HCEC 1CT (cell line): ENCODE data around the gene PEDS1.
A peak's percentile ranks its signal among the peaks of the same experiment; 100 is the strongest.
"Not testable (repeated sequence)": the region's sequence is repeated elsewhere in the genome, so short reads cannot be mapped to it uniquely, and the experiment has no call there.

Experiments used
- DNase-seq: peaks from one replicate; pipeline ENCODE4 v3.0.0-alpha.2; 2017

The PEDS1 gene

DNA sequence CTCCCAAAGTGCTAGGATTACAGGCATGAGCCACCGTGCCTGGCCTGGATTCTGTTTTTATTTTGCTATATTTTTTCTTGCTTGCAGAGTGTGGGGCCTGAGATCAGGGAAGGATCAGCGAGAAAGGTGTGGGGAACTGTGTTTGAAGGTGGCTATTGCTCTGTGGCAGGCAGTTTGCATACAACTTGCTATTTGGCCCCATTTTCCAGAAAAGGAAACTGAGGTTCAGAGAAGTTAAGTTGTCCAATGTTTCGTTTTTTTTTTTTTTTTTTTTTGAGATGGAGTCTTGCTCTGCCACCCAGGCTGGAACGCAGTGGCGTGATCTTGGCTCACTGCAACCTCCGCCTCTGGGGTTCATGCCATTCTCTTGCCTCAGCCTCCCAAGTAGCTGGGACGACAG is 8.0 kb upstream of the PEDS1 start:
- not testable (repeated sequence) for DNase-seq

DNA sequence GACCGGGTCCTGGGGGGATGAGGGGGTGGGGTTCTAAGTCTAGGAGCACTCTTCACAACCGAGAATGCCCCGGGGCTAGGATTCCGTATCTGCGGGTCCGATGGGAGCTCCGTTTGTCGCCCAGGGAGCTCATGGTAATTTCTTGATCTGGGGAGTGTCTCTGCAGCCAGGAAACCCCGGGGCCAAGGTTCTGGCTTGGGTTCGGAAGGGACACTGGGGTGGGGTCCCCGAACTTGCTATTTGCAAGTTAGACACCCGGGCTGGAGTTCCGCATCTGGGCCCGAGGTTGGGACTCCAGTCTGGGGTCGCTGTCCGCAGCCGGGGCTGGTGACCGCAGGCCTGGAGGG is 397 bp downstream of the PEDS1 start:
- no peak for DNase-seq

DNA sequence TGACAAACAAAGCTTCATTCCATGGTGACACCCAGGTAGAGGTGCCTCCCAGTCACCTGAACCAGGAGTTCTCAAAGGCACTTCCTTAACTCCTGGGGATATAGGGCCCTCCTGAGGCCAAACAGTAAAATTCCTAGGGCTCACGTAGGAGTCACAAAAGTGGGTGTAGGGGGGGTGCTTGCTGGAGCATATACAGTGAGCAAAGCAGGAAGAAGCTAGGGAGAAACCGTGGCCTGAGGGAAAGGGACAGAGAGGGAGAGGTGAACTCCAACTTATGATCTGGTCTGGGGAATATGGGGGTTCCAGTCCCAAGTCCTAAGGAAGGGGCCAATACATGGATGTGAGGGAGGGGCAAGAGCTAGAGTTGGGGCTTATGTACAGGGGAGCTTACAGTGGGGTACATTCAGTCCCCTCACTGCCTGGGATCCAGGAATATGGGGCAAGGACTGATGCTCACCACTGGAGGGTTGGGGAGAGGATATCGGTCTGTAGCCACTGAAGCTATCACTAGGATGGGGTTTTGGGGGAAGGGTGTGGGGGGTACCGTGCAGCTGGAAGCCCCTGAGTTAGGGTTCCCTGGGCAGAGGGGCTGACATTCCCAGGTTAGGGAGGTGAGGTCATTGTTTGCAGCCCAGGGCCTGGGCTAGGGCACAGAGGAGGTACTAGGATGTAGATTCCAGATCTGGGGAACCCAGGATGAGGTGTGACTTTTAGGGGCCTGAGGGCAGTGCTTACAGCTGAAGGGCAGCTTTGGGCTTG is 950 bp downstream of the PEDS1 start:
- no peak for DNase-seq

DNA sequence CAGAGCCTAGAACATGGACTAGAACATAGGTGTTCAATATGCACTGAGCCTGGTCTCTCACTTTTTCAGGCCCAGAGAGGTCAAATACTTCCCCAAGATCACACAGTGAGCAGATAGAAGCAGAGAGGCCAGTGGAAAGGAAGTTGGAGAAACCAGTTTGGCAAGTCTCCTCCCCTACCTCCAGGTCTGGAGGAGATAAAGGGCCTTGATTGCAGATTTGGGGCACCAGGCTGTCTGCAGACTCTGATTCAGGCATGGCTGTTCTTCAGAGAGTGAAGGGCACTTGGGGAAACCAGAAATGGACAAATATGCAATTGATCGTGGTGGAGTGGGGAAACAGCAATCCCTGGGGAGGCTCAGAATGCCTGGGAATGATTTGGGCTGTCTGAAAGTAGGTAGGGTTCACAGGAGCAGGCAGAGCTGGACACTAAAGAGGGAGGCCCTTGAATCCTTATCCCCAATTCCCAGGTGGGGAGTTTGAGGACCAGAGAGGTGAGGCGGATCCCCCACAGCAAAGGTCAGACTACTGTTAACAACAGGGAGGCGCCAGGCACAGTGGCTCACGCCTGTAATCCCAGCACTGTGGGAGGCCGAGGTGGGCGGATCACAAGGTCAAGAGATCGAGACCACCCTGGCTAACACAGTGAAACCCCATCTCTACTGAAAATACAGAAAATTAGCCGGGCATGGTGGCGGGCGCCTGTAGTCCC is 2.3 kb downstream of the PEDS1 start:
- DNase-seq: no peak

DNA sequence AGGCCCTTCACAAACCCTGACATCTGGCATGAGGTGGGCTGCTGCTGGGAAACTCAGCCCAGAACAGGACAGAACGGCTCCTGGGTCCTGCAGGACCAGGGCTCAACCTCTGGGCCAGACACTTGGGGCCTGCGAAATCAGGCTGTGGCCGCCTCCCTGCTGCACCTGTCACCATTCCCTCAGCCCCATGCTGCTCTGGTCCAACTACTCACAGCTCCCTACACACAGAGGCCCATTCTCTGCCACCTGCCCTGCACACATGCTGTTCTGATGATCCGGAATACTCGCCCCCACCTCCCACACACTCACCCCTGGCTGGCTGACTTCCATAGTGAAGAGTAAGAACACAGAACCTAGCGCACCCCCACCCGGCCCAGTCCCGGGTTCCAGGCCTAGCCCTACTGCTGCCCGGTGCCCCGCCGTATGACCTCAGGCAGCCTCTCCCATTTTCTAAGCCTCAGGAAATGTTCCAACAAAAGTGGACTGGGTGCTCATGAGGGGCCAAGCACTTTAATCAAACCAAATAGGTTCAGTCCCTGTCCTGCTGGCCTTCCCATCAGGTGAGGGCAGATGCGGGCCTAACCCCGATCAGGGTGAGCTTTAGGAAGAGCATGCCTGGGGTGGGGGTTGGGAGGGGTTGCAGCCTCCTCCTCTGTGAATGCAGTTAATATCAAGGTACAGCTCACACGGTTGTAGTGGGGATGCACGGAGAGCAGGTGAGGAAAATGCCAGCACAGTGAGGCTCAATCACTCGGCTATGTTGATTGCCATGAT is 3.9 kb downstream of the PEDS1 start:
- DNase-seq: no peak

DNA sequence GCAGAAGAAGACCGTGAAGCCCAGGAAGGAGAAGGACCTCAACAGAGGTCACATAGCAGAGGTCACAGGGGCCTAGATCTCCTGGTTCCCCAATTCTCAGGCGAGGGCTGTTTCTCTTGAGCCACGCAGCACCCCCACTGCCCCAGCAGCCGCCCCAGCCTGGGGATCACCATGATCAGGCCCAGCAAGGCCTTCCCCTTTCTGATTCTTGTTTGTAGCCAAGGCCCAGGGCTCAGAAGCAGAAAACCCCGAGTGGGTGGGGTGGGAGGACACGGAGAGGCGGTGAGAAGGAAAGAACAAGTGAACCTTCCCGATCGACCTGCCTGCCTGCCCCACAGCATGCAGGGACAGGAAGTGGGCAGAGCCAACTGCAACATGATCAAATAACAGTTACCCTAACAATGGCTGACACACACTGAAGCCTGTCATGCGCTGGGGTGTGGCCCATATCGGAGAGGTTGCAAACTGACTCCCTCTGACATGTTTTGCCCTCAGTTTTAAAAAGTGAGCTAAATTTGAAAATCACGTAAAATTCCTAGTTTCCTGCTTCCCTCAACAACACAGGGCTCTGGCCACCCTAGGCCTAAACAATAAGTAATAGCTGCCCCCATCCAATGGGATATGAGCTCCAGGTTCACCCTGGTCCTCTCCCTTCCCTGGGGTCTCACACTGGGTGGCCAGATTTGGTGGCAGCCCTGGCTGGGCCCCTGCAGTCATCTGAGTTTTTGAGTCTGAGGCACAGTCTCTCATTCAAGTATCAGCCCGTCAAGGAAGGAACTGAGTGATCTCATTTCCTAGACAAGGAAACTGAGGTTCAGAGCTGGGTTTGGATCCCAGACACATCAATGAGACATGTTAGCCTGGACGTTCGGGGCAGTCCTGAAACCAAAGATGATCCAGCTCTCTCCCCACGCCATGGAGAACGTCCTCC is 6.5 kb downstream of the PEDS1 start:
- DNase-seq: no peak

DNA sequence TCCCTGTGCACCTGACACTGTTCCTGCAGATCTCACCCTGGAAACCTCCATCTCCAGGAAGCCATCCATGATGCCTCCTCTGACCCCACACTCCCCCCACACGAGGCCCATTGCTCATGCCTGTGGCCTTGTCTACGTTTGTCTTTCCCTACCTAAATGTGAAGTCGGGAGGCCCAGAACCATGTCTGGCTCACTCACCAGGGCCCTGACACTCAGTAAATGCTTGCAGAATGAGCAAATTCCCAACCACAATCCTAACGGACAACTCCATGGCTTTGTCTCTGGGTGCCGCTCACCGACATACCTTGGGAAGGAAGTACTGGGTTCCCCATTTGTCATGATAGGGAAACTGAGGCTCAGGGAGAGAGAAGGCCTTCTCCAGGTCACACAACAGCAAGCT is 7.3 kb downstream of the PEDS1 start:
- no peak for DNase-seq

DNA sequence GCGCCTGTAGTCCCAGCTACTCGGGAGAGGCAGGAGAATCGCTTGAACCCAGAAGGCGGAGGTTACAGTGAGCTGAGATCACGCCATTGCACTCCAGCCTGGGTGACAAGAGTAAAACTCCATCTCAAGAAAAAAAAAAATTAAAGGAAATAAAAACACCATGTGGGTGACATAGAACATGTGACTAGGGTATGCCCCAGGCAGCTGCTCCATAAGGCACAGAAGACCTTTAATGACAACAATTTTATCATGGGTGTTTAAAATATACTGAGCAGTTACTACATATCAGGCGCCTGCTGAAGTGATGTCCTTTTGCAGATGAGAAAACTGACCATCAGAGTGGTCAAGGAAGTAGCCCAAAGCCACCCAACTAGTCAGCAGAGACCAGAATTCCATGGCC is 8.0 kb downstream of the PEDS1 start:
- no peak for DNase-seq

DNA sequence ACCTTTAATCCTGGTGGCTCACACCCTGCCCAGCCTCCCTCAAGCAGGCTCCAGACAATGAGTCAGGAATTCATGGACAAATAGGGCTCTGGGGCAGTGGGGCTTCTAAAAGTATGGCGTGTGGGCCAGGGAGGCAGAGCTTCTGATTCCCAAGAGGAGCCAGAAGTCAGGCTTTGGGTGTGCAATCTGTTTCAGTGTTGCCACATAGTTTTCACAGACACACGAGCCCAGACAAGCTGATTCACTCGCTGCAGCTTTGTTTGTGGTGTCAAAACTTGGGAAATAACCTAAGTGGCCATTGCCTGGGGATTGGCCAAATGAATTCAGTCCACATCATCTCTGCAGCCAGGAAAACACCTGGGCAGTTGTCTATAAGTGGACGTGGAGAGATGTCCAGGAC is 9.2 kb downstream of the PEDS1 start:
- DNase-seq: peak; percentile 95

DNA sequence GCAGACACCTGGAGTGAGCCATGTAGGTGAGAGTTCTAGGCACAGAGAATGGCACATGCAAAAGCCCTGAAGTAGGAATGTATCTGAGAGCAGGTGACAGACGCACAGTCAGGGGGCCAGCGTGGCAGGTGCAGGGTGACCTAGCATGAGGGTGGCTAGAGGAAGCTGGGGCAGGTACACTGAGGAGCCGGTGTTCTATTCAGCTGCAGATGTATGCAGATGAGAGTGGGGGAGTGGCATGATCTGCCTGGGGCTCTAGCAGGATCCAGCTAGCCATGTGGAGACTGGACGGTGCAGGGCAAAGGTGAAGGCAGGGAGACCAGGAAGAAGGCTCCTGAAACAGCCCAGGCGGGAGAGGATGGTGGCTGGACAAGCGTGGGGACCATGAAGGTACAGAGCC is 10.7 kb downstream of the PEDS1 start:
- DNase-seq: no peak

DNA sequence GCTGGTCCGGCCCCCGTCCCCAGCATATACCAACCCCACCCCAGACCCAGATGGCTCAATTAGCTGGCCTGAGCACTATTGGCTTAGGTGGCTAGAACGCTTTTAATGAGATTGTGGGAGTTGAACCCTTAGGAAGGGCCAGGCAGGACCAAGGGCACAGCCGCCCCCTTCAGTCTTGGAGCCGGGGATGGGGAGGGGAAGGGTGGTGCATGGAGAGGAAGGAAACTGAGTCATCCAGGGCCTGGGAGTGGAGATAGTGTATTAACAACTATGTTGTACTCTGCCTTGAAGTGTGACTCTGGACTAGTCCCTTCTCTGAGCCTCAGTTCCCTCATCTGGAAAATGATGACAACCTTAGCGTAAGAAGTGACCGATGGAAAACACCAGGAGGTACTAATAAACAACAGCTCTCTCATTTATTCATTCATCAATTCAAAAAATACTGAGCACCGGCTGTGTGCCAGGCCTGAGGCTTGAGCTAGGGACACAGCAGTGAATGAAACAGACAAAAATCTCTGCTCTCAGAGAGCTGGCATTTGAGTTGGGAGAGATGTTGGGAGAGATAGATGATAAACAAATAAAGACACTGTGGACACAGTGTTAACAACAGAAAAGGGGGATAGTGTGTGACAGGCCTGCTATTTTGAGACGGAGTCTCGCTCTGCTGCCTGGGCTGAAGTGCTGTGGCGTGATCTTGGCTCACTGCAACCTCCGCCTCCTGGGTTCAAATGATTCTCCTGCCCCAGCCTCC is 11.5 kb downstream of the PEDS1 start:
- DNase-seq: no peak

DNA sequence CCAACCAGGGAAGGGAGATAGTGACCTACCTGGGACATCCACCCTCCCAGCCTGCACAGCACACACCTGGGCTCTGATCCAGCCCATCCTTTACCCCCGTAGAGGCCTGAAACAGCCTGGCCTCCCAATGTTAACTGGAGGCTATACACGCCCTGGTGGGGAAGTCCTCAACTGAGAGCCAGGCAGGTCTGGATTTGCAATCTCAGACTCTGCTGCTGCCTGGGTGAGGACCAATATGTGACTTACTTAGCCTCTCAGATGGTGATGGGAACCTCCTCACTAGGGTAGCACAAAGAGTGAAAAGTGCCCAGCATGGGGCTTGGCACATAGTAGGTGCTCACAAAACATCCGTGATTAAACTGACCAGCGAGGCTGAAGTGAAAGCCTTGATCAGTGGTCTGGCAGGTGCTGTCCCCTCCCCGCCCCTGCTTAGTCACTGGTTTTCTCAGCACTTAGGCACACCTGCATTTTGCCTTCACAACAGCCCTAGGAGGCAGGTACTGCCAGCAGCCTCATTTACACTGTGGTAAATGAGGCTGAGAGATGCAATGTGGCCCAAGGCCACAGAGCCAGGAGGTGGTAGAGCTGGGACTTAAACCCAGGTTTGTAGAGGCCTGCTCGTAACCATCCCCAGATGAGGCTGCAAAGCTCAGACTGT is 12.4 kb downstream of the PEDS1 start:
- no peak for DNase-seq

DNA sequence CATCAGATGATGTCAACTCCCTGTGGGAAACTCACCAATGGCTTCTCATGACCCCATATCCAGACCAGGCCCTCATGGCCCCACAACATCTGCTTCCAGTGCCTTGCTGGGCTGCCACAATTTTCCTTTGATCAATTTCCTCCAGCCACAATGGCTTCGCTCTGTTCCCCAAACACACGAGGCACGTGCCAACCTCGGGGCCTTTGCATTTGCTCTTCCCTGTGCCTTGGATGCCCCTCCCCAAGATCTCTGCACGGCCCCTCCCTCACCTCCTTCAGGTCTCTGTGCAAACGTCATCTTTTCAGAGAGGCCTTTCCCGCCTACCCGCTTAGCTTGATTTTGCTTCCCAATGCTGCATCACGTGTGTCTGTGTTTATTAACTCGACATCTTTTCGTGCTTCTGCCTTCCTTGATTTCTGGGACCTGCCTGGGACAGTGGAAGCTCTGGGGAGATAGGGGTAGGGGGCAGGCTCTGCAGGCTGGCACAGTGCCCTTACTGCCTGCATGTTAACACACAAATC is 13.1 kb downstream of the PEDS1 start:
- DNase-seq: no peak

DNA sequence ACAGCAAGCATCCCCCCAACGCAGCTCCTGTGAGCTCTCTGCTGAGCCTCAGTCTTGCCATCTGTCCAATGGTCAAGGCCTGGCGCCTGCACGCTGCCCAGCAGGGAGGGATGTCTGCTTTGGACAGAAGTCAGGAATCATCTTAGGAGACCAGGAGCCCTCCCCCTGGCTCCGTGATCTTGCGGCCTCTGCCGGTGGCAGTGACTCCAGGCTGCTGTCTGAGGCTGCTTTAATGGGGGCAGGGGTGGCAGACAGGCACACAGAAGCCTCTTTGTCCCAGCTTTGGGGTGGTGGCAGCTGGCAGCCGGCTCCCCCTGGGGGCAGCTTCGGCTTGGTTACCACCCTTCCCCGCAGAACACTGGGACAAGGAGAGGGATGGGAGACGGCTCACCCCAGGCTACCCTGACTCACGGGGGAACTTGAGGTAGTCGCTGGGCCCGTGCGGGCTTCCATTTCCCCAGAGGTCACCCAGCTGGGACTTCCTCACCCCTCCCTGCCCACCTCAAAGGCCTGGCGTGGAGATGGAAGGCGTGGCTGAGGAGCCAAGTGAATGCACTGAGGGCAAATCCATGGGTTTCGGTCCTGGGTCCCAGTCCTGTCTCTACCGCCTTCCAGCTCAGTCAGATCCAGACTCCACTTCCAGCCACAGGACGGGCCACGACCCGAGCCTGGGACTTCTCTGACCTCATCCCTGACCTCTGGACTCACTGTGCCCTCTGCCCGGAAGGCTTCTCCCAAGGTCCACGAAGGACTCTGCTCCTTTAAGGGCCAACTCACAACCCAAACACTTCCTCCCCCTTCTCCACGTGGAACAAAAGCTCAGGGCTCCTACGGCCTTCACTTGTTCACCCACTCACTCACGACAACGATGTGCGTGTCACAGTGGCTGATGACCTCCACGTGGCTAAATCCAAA is 14.8 kb downstream of the PEDS1 start:
- DNase-seq: no peak

DNA sequence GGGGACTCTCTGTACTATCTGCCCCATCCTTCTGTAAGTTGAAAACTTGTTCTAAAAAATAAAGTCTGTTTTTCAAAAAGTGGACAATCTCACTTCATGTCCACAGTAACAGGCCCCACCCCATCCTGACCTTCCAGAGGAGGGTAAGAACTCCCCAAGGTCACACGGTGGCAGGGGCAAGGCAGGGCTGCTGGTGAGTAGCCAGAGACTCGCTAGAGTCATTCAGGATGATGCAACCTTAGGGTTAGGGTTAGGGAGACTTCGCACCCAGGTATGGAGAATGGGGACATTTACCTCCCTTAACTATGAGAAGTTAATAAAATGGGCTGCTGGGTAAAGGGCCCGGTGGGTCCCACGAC is 15.4 kb downstream of the PEDS1 start:
- DNase-seq: no peak

DNA sequence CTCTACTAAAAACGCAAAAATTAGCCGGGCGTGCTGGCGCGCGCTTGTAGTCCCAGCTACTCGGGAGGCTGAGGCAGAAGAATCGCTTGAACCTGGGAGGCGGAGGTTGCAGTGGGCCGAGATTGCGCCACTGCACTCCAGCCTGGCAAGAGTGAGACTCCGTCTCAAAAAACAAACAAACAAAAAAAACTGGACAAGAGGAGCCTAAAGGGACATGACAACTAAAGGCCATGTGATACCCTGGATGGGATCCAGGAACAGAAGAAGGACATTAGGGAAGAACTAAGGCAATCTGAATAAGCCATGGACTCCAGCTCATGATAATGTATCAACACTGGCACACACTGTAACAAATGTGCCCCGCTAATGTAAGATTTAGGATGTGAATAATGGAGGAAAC is 15.8 kb downstream of the PEDS1 start:
- not testable (repeated sequence) for DNase-seq

DNA sequence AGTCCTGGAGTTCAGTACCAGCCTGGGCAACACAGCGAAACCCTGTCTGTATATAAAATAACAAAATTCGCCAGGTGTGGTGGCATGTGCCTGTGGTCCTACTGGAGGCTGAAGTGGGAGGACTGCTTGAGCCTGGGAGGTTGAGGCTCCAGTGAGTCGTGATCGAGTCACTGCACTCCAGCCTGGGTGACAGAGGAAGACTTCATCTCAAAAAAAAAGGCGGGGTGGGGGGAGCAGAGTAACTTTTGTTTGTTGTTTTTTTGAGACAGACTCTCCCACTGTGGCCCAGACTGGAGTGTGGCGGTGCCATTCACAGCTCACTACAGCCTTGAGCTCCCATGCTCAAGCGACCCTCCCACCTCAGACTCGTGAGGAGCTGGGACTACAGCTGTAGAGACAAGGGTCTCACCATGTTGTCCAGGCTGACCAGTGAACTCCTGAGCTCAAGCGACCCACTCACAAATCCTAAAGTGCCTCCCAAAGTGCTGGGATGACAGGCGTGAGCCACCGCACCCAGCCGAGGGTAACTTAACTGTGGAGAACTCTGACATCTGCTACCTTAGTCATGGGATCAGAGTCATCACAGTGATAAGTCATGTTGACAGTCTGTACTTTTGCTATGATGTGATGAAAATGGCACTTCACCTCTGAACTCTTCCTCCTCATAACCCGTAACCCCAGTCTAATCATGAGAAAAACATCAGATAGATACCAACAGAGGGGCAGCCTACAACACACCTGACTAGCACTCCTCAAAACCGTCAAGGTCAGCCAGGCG is 16.5 kb downstream of the PEDS1 start:
- DNase-seq: peak; percentile 78

DNA sequence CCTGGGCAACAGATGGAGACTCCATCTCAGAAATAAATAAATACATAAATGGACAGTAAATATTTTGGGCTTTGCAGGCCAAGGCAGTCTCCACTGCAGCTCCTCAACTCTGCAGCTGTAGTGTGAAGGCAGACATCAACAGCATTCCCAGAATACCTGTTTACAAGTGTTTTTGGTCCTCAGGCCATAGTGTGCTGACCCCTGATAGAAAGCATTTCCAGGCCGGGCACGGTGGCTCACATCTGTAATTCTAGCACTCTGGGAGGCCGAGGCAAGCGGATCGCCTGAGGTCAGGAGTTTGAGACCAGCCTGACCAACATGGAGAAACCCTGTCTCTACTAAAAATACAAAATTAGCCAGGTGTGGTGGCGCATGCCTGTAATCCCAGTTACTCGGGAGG is 18.4 kb downstream of the PEDS1 start:
- DNase-seq: not testable (repeated sequence)

DNA sequence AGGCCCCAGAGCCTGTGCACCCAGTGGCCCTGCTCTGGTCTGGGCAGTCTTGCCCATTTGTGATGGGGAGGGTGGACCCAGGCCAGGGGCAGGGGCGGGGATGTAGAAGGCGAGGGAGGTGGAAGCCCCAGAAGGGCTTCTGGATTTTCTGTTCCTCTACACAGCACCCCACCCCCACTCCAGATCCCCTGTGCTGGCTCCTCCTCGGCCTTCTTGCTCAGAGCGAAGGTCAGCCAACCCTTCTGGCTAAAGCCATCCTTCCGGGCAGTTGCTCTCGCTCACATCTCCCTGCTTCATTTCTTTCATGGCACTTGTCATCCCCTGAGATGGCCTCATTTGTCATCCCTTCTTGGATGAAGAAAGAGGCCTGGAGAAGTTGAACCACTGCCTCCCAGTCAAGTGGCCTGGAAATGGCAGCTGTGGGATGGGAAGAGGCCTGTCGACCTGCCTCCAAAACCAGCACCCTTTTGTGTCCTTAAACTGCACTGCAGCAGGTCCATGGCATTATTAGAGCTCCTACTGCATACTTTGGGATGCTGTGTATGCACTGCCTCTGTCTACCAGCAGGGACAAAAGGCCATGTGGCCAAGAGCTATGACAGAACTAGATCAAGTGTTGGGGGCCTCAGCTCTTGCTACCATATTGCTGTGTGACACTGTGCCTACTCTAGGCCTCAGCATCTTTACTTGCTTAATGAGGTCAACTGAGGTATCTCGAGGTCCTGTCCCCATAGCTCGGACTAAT is 19.9 kb downstream of the PEDS1 start:
- no peak for DNase-seq
